CD4-positive, alpha-beta memory T cell (primary cell): ENCODE data around the gene KCNE2. TPM values are rescaled to one million over a fixed set of nuclear protein-coding genes. Genes with fewer than 3 reads are reported as not detected.
"Not testable (repeated sequence)": the region's sequence is repeated elsewhere in the genome, so short reads cannot be mapped to it uniquely, and the experiment has no call there.

Experiments
- CTCF ChIA-PET: fragments of 350-600 bp; sonication (Branson Sonifier 250); formaldehyde crosslinking; loops from one replicate; lab custom pipeline; 2021; ENCODE audit warnings: inconsistent platforms; ENCODE audit not compliant: partially characterized antibody; lab: Charles Lee
- POLR2A ChIA-PET: fragments of 350-600 bp; sonication (Branson Sonifier 250); formaldehyde crosslinking; loops from one replicate; lab custom pipeline; 2021; ENCODE audit not compliant: partially characterized antibody; lab: Charles Lee
- DNase-seq, 5 donors: peaks; one replicate each; pipeline versions ENCODE4 v3.0.0 to v3.0.0-alpha.2; 2020 to 2022; ENCODE audit warnings: mixed read lengths in 1 of 5
- H3K27ac ChIP-seq: one replicate; pipeline ENCODE4 v1.7.0; 2013; ENCODE audit warnings: low read depth, low read length
- H3K27me3 ChIP-seq: 2 replicates; pipeline ENCODE4 v1.7.0; 2013; ENCODE audit warnings: mild to moderate bottlenecking, low read length, moderate library complexity; ENCODE audit not compliant: insufficient read depth
- H3K36me3 ChIP-seq: 2 replicates; pipeline ENCODE4 v1.7.0; 2013; ENCODE audit warnings: mild to moderate bottlenecking, low read length, moderate library complexity; ENCODE audit not compliant: insufficient read depth
- H3K4me1 ChIP-seq: 2 replicates; pipeline ENCODE4 v1.7.0; 2013; ENCODE audit warnings: mild to moderate bottlenecking, low read length, moderate library complexity; ENCODE audit not compliant: insufficient read depth
- H3K4me3 ChIP-seq, 2 donors: one replicate each; pipeline ENCODE4 v1.7.0; 2013; ENCODE audit warnings: low read length in 2 of 2, mild to moderate bottlenecking in 1 of 2
- H3K9me3 ChIP-seq, 2 donors: one replicate each; pipeline ENCODE4 v1.7.0; 2013; ENCODE audit warnings: low read length in 2 of 2, control low read depth in 1 of 2; ENCODE audit not compliant: control insufficient read depth in 1 of 2
- H3K27ac Mint-ChIP-seq, 7 donors: one replicate each; pipeline ENCODE4 v1.8.0; 2020 to 2021; ENCODE audit warnings: mixed read lengths in 7 of 7, mild to moderate bottlenecking in 6 of 7, inconsistent platforms in 3 of 7, moderate library complexity in 3 of 7
- H3K27me3 Mint-ChIP-seq, 2 donors: one replicate each; pipeline ENCODE4 v1.8.0; 2020 to 2021; ENCODE audit warnings: mixed read lengths in 2 of 2
- H3K36me3 Mint-ChIP-seq, 2 donors: one replicate each; pipeline ENCODE4 v1.8.0; 2020 to 2021; ENCODE audit warnings: mixed read lengths in 2 of 2, inconsistent platforms in 1 of 2, mild to moderate bottlenecking in 1 of 2
- H3K4me1 Mint-ChIP-seq, 4 donors: one replicate each; pipeline ENCODE4 v1.8.0; 2020 to 2021; ENCODE audit warnings: mixed read lengths in 4 of 4, mild to moderate bottlenecking in 1 of 4
- H3K4me3 Mint-ChIP-seq, 8 donors: one replicate each; pipeline ENCODE4 v1.8.0; 2020 to 2021; ENCODE audit warnings: mixed read lengths in 8 of 8, mild to moderate bottlenecking in 7 of 8, moderate library complexity in 6 of 8, inconsistent platforms in 3 of 8
- H3K9me3 Mint-ChIP-seq, 8 donors: one replicate each; pipeline ENCODE4 v1.8.0; 2020 to 2021; ENCODE audit warnings: mixed read lengths in 8 of 8, mild to moderate bottlenecking in 5 of 8, inconsistent platforms in 3 of 8, moderate library complexity in 1 of 8
- intact Hi-C: fragments of 100-400 bp; cut with micrococcal nuclease; formaldehyde crosslinking; loops from one replicate; pipeline ENCODE4 v1.15.1; 2023
- polyA plus RNA-seq, 2 donors: library from polyadenylated mRNA; unstranded; fragments of 300-500 nt; fragmentation: Illumina TruSeq; gene quantifications; one replicate each; pipeline ENCODE4 v1.2.3, GENCODE V29; 2021
- total RNA-seq, 2 experiments: library from RNA; stranded (reverse); gene quantifications; one replicate each; pipeline ENCODE4 v1.2.3, GENCODE V29; 2021

KCNE2 gene
- total and polyA plus RNA-seq, 4 experiments from 2014 or later, result 0.29 to 0.63 TPM; not detected in 2

DNA sequence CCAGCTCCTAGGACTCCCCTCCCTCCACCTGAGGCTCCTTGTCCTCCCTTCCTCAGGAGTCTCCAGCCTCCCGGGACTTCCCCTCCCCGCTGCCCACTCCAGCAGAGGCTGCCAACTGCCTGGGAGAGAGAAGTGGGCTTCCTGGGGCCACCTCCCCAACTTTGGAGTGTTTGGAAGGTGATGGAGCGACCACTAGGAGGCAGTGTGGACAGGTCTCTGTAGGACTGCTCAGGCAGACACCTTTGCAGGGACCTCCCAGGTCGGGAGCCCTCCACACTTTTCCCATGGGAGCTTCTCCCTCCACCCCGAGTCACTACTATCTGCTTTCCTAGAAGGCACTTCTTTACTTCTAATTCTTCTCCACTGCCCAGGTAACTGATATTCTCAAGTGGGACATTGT, 40.9 kb downstream of the KCNE2 start:
- H3K27ac Mint-ChIP-seq, DNase-seq, CTCF ChIA-PET, intact Hi-C loops, H3K4me1 ChIP-seq, H3K4me1 Mint-ChIP-seq, H3K27me3 ChIP-seq, H3K27me3 Mint-ChIP-seq, POLR2A ChIA-PET, H3K9me3 ChIP-seq, H3K4me3 Mint-ChIP-seq, H3K27ac ChIP-seq, H3K36me3 ChIP-seq, H3K4me3 ChIP-seq, H3K36me3 Mint-ChIP-seq, H3K9me3 Mint-ChIP-seq: not testable (repeated sequence)

DNA sequence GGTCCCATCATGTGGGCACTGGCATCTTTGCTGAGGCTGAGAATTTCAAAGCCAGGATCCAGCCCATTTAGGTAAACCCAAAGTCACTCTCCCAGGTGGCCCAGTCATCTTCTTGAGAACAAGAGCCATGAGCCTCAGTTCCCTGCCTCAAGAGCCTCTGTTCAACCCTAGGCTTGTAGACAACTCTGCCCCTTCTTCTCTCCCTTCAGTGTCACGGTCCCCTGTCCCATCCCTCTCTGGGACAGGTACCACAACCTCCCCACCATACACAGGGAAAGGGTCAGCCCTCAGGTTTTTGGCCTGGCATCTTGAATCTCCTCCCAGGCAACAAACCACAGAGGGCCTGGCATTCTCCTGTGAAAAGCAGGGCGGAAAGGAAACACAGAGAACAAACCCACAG, 41.9 kb downstream of the KCNE2 start:
- CTCF ChIA-PET, H3K4me3 Mint-ChIP-seq: not testable (repeated sequence)

DNA sequence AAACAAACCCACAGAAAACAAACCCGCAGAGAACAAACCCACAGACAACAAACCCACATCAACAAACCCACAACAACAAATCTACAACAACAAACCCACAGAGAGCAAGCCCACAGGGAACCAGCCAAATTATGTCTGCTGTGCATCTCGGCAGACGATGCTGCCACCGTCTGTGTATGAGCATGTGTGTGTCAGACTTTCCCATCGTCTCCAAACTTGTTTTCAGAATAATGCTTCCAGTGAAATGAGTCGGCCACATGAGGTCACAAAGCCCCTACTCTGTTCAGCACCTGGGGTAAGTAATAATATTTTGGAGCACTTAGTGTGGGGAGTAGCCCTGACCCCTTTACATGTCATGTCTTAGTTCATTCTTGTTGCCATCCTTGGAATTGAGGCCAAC, 42.3 kb downstream of the KCNE2 start:
- H3K36me3 Mint-ChIP-seq, H3K4me3 Mint-ChIP-seq, H3K4me3 ChIP-seq, H3K4me1 ChIP-seq, H3K36me3 ChIP-seq, H3K27me3 ChIP-seq, H3K9me3 Mint-ChIP-seq, H3K27ac ChIP-seq, intact Hi-C loops, H3K27me3 Mint-ChIP-seq, H3K27ac Mint-ChIP-seq, CTCF ChIA-PET, DNase-seq, H3K9me3 ChIP-seq, POLR2A ChIA-PET, H3K4me1 Mint-ChIP-seq: not testable (repeated sequence)

More for the DNA sequence above, 41.9 kb downstream of the KCNE2 start:
- H3K9me3 Mint-ChIP-seq, H3K27me3 ChIP-seq, H3K27ac ChIP-seq, H3K4me3 ChIP-seq, H3K27ac Mint-ChIP-seq, DNase-seq, H3K9me3 ChIP-seq, H3K4me1 Mint-ChIP-seq, H3K36me3 ChIP-seq, H3K36me3 Mint-ChIP-seq, H3K27me3 Mint-ChIP-seq, intact Hi-C loops, POLR2A ChIA-PET, H3K4me1 ChIP-seq: not testable (repeated sequence)

DNA sequence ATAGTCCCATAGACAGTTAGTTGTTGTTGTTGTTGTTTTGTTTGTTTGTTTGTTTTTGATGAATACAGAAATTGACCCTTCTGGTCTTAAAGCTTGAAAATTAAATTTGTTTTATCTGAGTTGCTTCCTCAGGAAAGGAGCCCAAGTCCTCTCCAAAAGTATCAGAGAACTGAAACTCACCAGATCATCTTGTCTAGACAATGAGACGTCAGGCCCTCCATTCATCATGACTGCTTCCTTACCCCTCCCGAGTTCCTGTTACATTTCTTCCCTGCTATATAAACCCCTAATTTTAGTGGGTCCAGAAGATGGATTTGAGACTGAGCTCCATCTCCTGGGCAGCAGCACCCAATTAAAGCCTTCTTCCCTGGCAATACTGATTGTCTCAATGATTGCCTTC, 42.9 kb downstream of the KCNE2 start:
- H3K4me3 ChIP-seq, DNase-seq, H3K4me1 Mint-ChIP-seq, H3K27me3 ChIP-seq, intact Hi-C loops, H3K27ac ChIP-seq, H3K27ac Mint-ChIP-seq, H3K36me3 Mint-ChIP-seq, H3K9me3 ChIP-seq, H3K27me3 Mint-ChIP-seq, H3K4me3 Mint-ChIP-seq, CTCF ChIA-PET, H3K4me1 ChIP-seq, H3K9me3 Mint-ChIP-seq, H3K36me3 ChIP-seq, POLR2A ChIA-PET: not testable (repeated sequence)

DNA sequence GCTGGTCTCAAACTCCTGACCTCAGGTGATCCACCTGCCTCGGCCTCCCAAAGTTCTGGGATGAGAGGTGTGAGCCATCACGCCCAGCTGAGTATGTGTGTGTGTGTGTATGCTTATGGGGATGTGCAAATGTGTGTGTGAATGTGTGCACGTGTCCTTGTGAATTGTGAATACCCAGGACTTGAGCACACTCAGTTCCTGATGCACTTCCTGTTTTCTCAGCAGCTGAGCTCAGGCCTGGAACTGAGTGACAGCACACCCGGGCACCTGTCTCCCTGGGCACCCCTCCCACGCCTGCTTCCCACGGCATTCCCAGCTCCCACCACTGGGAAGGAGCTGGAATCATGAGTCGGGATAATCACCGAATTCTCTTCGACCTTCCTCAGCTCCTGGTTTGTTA, 43.5 kb downstream of the KCNE2 start:
- H3K27ac Mint-ChIP-seq, DNase-seq, H3K27me3 ChIP-seq, H3K27ac ChIP-seq, H3K27me3 Mint-ChIP-seq, H3K9me3 Mint-ChIP-seq, H3K4me1 ChIP-seq, intact Hi-C loops, H3K4me1 Mint-ChIP-seq, H3K36me3 ChIP-seq, H3K4me3 ChIP-seq, H3K4me3 Mint-ChIP-seq, H3K36me3 Mint-ChIP-seq, POLR2A ChIA-PET, CTCF ChIA-PET, H3K9me3 ChIP-seq: not testable (repeated sequence)

DNA sequence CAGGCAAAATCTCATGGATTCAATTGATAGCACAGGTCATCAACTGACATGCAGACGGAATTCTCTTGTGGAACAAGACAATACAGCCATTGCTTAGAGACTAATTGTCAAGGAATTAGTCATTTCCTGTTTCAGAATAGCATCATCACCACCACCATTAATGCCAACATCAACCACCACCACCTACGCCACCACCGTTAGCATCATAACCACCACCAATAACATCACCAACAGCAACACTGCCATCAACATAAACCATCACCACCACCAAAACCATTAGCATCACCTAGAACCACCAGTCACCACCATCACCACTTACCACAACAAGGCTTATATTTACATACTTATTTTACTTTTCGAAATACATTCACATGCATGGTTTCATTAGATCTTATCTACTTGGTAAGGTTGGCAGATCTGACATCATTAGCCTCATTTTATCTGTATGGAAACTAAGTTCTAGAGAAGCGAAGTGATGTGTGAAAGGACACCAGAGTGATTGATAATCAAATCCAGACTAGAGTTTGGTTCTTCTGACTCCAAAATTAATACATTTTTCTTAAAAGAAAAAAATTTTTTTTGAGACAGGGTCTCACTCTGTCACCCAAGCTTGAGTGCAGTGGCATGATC, 53.8 kb downstream of the KCNE2 start:
- H3K4me1 Mint-ChIP-seq, intact Hi-C loops, H3K4me1 ChIP-seq, DNase-seq, H3K4me3 Mint-ChIP-seq, H3K36me3 ChIP-seq, H3K27me3 ChIP-seq, H3K4me3 ChIP-seq, H3K27me3 Mint-ChIP-seq, H3K27ac ChIP-seq, H3K9me3 Mint-ChIP-seq, H3K9me3 ChIP-seq, H3K27ac Mint-ChIP-seq, POLR2A ChIA-PET, H3K36me3 Mint-ChIP-seq, CTCF ChIA-PET: not testable (repeated sequence)

Other genes starting within 250 kb of the KCNE2 start
- 10 to 100 TPM in 1 of 2 experiments, 1 to 10 TPM in 1; 8.4 to 12.1 TPM for gene SMIM11, start 11.5 kb downstream of the KCNE2 start, total RNA-seq
- gene SMIM11, start 11.5 kb downstream of the KCNE2 start, polyA plus RNA-seq, result 10 to 100 TPM in 1 of 2 donors, 1 to 10 TPM in 1; 4.9 to 18.5 TPM
- gene SMIM34, start 59.9 kb downstream of the KCNE2 start, total RNA-seq, result not detected
- gene SMIM34, start 59.9 kb downstream of the KCNE2 start, polyA plus RNA-seq, result not detected
- under 1 TPM; 0.17 to 0.22 TPM for gene KCNE1, start 148.2 kb downstream of the KCNE2 start, total RNA-seq
- gene KCNE1, start 148.2 kb downstream of the KCNE2 start, polyA plus RNA-seq, result under 1 TPM in 1 of 2 donors, not detected in 1; 0.14 TPM